Breast epithelium (tissue), 3 donors: Measurements from ENCODE around the gene ACAT2.

Experiments used
- POLR2A ChIP-seq: fragments of 450-650 bp; IDR thresholded peaks from one replicate; pipeline ENCODE4 v1.6.1; 2016; ENCODE audit warnings: antibody characterized with exemption, mild to moderate bottlenecking, moderate library complexity
- TF ChIP-seq, protein P1 (sequence below), 3 donors: fragments of 450-650 bp; IDR thresholded peaks; one replicate each; pipeline ENCODE4 v1.5.1; 2016 to 2017; ENCODE audit warnings: antibody characterized with exemption in 3 of 3, mild to moderate bottlenecking in 3 of 3, moderate library complexity in 3 of 3

DNA sequence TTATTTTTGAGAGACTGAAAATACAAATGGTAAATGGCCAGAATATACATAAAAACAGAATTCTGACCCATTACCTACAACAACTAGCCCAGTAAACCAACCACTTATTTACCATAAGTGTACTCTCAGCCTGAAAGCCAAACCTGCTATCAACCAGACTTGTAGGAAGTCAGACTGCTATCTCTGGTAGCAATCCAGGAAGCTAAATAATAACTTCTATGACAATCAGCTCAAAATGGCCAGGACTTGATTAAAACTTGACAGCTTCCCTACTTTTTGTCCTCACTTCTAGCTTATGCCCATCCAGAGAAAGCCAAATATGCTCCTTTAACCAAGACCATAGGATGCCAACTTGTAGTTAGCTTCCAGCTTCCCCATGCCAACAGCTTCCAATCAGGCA is 39.2 kb upstream of the ACAT2 start:
- TF ChIP-seq, protein P1, sequence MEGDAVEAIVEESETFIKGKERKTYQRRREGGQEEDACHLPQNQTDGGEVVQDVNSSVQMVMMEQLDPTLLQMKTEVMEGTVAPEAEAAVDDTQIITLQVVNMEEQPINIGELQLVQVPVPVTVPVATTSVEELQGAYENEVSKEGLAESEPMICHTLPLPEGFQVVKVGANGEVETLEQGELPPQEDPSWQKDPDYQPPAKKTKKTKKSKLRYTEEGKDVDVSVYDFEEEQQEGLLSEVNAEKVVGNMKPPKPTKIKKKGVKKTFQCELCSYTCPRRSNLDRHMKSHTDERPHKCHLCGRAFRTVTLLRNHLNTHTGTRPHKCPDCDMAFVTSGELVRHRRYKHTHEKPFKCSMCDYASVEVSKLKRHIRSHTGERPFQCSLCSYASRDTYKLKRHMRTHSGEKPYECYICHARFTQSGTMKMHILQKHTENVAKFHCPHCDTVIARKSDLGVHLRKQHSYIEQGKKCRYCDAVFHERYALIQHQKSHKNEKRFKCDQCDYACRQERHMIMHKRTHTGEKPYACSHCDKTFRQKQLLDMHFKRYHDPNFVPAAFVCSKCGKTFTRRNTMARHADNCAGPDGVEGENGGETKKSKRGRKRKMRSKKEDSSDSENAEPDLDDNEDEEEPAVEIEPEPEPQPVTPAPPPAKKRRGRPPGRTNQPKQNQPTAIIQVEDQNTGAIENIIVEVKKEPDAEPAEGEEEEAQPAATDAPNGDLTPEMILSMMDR (IDR thresholded peaks at IDR 0.05), result no peak
- no peak for TF ChIP-seq POLR2A
